WTC11 (cell line): Measurements from ENCODE around the gene TTC38. TPM values are rescaled to one million over a fixed set of nuclear protein-coding genes. Genes with fewer than 3 reads are reported as not detected.
"Not testable (repeated sequence)": the region's sequence is repeated elsewhere in the genome, so short reads cannot be mapped to it uniquely, and the experiment has no call there.

Experiments
- ATAC-seq: fragments of 200-7000 bp; cut with Tn5 transposase; 2 replicates; pipeline ENCODE4 v1.10.0; 2021; ENCODE audit warnings: mild to moderate bottlenecking, moderate library complexity
- CTCF ChIA-PET: fragments of 300-600 bp; sonication (Branson Sonifier 250); formaldehyde crosslinking; loops from one replicate; lab custom pipeline; 2021; ENCODE audit warnings: antibody characterized with exemption; lab: Charles Lee
- POLR2A ChIA-PET: fragments of 350-600 bp; sonication (Branson Sonifier 250); formaldehyde crosslinking; loops from one replicate; lab custom pipeline; 2021; ENCODE audit warnings: antibody characterized with exemption; lab: Charles Lee
- DNase-seq: peaks from one replicate; pipeline ENCODE4 v3.0.0; 2021; ENCODE audit warnings: low spot score
- H3K27ac Mint-ChIP-seq: 2 replicates; pipeline ENCODE4 v1.8.0; 2021; ENCODE audit warnings: mixed read lengths
- H3K27me3 Mint-ChIP-seq: 2 replicates; pipeline ENCODE4 v1.8.0; 2021; ENCODE audit warnings: low read depth, mild to moderate bottlenecking, moderate library complexity, mixed read lengths
- H3K36me3 Mint-ChIP-seq: 2 replicates; pipeline ENCODE4 v1.8.0; 2021; ENCODE audit warnings: mixed read lengths
- H3K4me1 Mint-ChIP-seq: 2 replicates; pipeline ENCODE4 v1.8.0; 2022; ENCODE audit warnings: mixed read lengths
- H3K4me3 Mint-ChIP-seq: 2 replicates; pipeline ENCODE4 v1.8.0; 2021; ENCODE audit warnings: mild to moderate bottlenecking, moderate library complexity, mixed read lengths
- H3K9me3 Mint-ChIP-seq: 2 replicates; pipeline ENCODE4 v1.8.0; 2021; ENCODE audit warnings: mixed read lengths
- AFF4 ChIP-seq: sonication (generic); formaldehyde crosslinking; IDR thresholded peaks from 2 replicates; pipeline ENCODE4 v1.8.1; 2023; ENCODE audit warnings: mild to moderate bottlenecking, missing genetic modification reagents, borderline replicate concordance
- CDX4 ChIP-seq: fragments of 250-450 bp; sonication (Bioruptor Pico); IDR thresholded peaks from 2 replicates; pipeline ENCODE4 v1.9.0; 2021; ENCODE audit warnings: moderate library complexity, mild to moderate bottlenecking, inconsistent platforms, borderline replicate concordance
- CREB1 ChIP-seq: sonication (generic); formaldehyde crosslinking; IDR thresholded peaks from 2 replicates; pipeline ENCODE4 v1.8.0; 2023; ENCODE audit warnings: mild to moderate bottlenecking, missing genetic modification reagents
- CREM ChIP-seq: sonication (generic); formaldehyde crosslinking; IDR thresholded peaks from 2 replicates; pipeline ENCODE4 v1.8.1; 2022; ENCODE audit warnings: mild to moderate bottlenecking, missing genetic modification reagents, moderate library complexity
- E2F4 ChIP-seq: sonication (generic); formaldehyde crosslinking; IDR thresholded peaks from 2 replicates; pipeline ENCODE4 v1.8.1; 2022; ENCODE audit warnings: low read depth, mild to moderate bottlenecking, moderate library complexity, missing genetic modification reagents, borderline replicate concordance
- FOXK1 ChIP-seq: sonication (generic); formaldehyde crosslinking; IDR thresholded peaks from 2 replicates; pipeline ENCODE4 v1.8.0; 2022; ENCODE audit warnings: mild to moderate bottlenecking, moderate library complexity, missing genetic modification reagents
- FOXP1 ChIP-seq: sonication (generic); formaldehyde crosslinking; IDR thresholded peaks from 2 replicates; pipeline ENCODE4 v1.8.0; 2022; ENCODE audit warnings: missing genetic modification reagents, mild to moderate bottlenecking, moderate library complexity, borderline replicate concordance
- JUN ChIP-seq: sonication (generic); formaldehyde crosslinking; IDR thresholded peaks from 2 replicates; pipeline ENCODE4 v1.8.0; 2023; ENCODE audit warnings: mild to moderate bottlenecking, missing genetic modification reagents
- MYBL2 ChIP-seq: sonication (generic); formaldehyde crosslinking; IDR thresholded peaks from 2 replicates; pipeline ENCODE4 v1.8.1; 2023; ENCODE audit warnings: mild to moderate bottlenecking, moderate library complexity, missing genetic modification reagents
- PRRX2 ChIP-seq: fragments of 250-450 bp; sonication (Bioruptor Pico); IDR thresholded peaks from 2 replicates; pipeline ENCODE4 v1.8.0; 2021; ENCODE audit warnings: mild to moderate bottlenecking
- SMAD4 ChIP-seq: sonication (generic); formaldehyde crosslinking; IDR thresholded peaks from 2 replicates; pipeline ENCODE4 v1.8.0; 2022; ENCODE audit warnings: mild to moderate bottlenecking, missing genetic modification reagents
- SP1 ChIP-seq: sonication (generic); formaldehyde crosslinking; conservative IDR thresholded peaks from 2 replicates; pipeline ENCODE4 v1.8.1; 2022; ENCODE audit warnings: missing genetic modification reagents
- TEAD4 ChIP-seq: sonication (generic); formaldehyde crosslinking; IDR thresholded peaks from 2 replicates; pipeline ENCODE4 v1.8.0; 2022; ENCODE audit warnings: mild to moderate bottlenecking, missing genetic modification reagents
- ZNF219 ChIP-seq: sonication (generic); formaldehyde crosslinking; IDR thresholded peaks from 2 replicates; pipeline ENCODE4 v1.8.0; 2023; ENCODE audit warnings: missing genetic modification reagents, mild to moderate bottlenecking, borderline replicate concordance
- ZNF263 ChIP-seq: sonication (generic); formaldehyde crosslinking; IDR thresholded peaks from 2 replicates; pipeline ENCODE4 v1.8.1; 2022; ENCODE audit warnings: low read depth, mild to moderate bottlenecking, moderate library complexity, missing genetic modification reagents
- ZNF396 ChIP-seq: fragments of 250-450 bp; sonication (Bioruptor Pico); IDR thresholded peaks from 2 replicates; pipeline ENCODE4 v1.8.0; 2021; ENCODE audit warnings: mild to moderate bottlenecking, moderate library complexity, borderline replicate concordance
- ZNF532 ChIP-seq: fragments of 250-450 bp; sonication (Bioruptor Pico); IDR thresholded peaks from 2 replicates; pipeline ENCODE4 v1.9.0; 2021; ENCODE audit warnings: mild to moderate bottlenecking, borderline replicate concordance
- total RNA-seq: library from RNA; stranded (reverse); gene quantifications from 3 replicates; pipeline ENCODE4 v1.2.3, GENCODE V29; 2021

TTC38 gene
- total RNA-seq, 1 experiment from 2014 or later: 20.7 TPM

GRCh38 chr22:46263216-46263590 lies 4.6 kb upstream of the TTC38 start, which contains the start of gene PKDREJ (continued):
- TF ChIP-seq FOXP1: no peak
- no peak for TF ChIP-seq ZNF396 (CRISPR knock-in tag)
- TF ChIP-seq MYBL2: no peak
- 0 out of 2 replicates have a peak, but pooled peaks have one; percentile 35 for TF ChIP-seq AFF4 (CRISPR knock-in tag)
- TF ChIP-seq TEAD4: no peak
- TF ChIP-seq PRRX2: no peak
- TF ChIP-seq ZNF219 (CRISPR knock-in tag): no peak
- TF ChIP-seq SMAD4 (CRISPR knock-in tag): 0 out of 2 replicates have a peak, but pooled peaks have one; percentile 29

GRCh38 chr22:46264520-46264919 lies 3.3 kb upstream of the TTC38 start:
- ATAC-seq, POLR2A ChIA-PET, H3K4me1 Mint-ChIP-seq, H3K4me3 Mint-ChIP-seq, DNase-seq, H3K27ac Mint-ChIP-seq, CTCF ChIA-PET: not testable (repeated sequence)
- peaks cover 77% of the 10 kb centered on the region for H3K27me3 Mint-ChIP-seq
- H3K9me3 Mint-ChIP-seq: peaks cover 32% of the 10 kb centered on the region
- peaks cover 32% of the 10 kb centered on the region for H3K36me3 Mint-ChIP-seq

- H3K4me3 Mint-ChIP-seq, CTCF ChIA-PET, H3K4me1 Mint-ChIP-seq, POLR2A ChIA-PET, ATAC-seq, H3K27ac Mint-ChIP-seq, DNase-seq: not testable (repeated sequence)
- H3K36me3 Mint-ChIP-seq: peaks cover 32% of the 10 kb centered on the region
- H3K9me3 Mint-ChIP-seq: peaks cover 32% of the 10 kb centered on the region
- peaks cover 66% of the 10 kb centered on the region for H3K27me3 Mint-ChIP-seq
These were observed 2.2 kb upstream of the TTC38 start for GRCh38 chr22:46265627-46266026.

- CTCF ChIA-PET: interaction anchor here (1.4 to 1.8 kb wide), 2 partner anchors 98 to 275 kb away, joined by 5 to 6 read pairs; no protein-coding TSS in a partner anchor
These were observed 1.8 kb downstream of the TTC38 start for GRCh38 chr22:46269564-46269963.

GRCh38 chr22:46272196-46272595 lies 4.4 kb downstream of the TTC38 start:
- H3K27ac Mint-ChIP-seq: no peak overlapping the region
- ChIA-PET POLR2A (no interaction called here), CTCF (no interaction called here)
- TF ChIP-seq PRRX2 (no peak), CREM (no peak), TEAD4 (no peak), CDX4 (CRISPR knock-in tag) (no peak), ZNF532 (CRISPR knock-in tag) (no peak), E2F4 (CRISPR knock-in tag) (no peak), JUN (CRISPR knock-in tag) (no peak), SP1 (CRISPR knock-in tag) (no peak), FOXK1 (CRISPR knock-in tag) (no peak), ZNF263 (CRISPR knock-in tag) (no peak)

More at GRCh38 chr22:46269564-46269963, 1.8 kb downstream of the TTC38 start:
- Mint-ChIP-seq H3K27me3 (peaks cover 31% of the 10 kb centered on the region), H3K4me1 (peaks cover 8% of the 10 kb centered on the region), H3K4me3 (no peak overlapping the region; the same call in 1 of the 2 replicates), H3K27ac (peak overlapping the region; percentile 22; the same call in 1 of the 2 replicates), H3K9me3 (peaks cover 20% of the 10 kb centered on the region), H3K36me3 (peaks cover 24% of the 10 kb centered on the region)
- POLR2A ChIA-PET: interaction anchor here (0.6 kb wide), 1 partner anchor 100 kb away, joined by 3 read pairs; no protein-coding TSS in a partner anchor
- no peak for TF ChIP-seq CREB1
- DNase-seq (no peak), ATAC-seq (no peak)

More at GRCh38 chr22:46272196-46272595, 4.4 kb downstream of the TTC38 start:
- Mint-ChIP-seq H3K36me3 (peaks cover 21% of the 10 kb centered on the region), H3K4me3 (no peak overlapping the region), H3K27me3 (peaks cover 5% of the 10 kb centered on the region), H3K9me3 (peaks cover 7% of the 10 kb centered on the region), H3K4me1 (peaks cover 6% of the 10 kb centered on the region)
- ATAC-seq: no peak
- no peak for DNase-seq
